Epidermal melanocyte (primary cell): ENCODE results near the gene BEND5.

Experiments used
- DNase-seq: peaks from one replicate; pipeline ENCODE4 v3.0.0; 2011; ENCODE audit warnings: low spot score; ENCODE audit not compliant: insufficient read length

The BEND5 gene, protein sequence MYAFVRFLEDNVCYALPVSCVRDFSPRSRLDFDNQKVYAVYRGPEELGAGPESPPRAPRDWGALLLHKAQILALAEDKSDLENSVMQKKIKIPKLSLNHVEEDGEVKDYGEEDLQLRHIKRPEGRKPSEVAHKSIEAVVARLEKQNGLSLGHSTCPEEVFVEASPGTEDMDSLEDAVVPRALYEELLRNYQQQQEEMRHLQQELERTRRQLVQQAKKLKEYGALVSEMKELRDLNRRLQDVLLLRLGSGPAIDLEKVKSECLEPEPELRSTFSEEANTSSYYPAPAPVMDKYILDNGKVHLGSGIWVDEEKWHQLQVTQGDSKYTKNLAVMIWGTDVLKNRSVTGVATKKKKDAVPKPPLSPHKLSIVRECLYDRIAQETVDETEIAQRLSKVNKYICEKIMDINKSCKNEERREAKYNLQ

GRCh38 chr1:48776393-48777218, at the start of gene BEND5:
Gene BEND5, minus strand, starts transcription at chr1:48776891. Its CDS starts 60 bp downstream, at chr1:48776831.
- peak; percentile 59 for DNase-seq

DNA sequence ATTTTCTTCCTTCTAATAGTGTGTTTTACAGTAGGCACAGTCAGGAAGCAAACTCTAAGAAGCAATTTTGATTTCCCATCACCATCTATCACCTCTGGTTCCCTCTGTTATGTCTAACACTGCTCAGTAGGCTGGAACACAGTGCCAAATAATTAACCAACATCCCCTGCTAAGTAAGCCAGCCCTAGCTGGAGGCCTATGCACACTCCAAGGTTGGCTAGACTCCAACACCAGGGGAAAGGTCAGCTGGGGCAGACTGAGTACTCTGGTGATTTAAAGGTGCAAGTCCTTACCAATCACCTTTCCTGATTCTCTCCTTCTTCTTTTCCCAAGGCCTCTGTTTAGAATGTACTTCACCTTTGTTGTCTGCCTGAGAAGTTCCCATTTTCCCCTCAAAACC, 46.5 kb upstream of the BEND5 start:
- DNase-seq = no peak

GRCh38 chr1:48820491-48820890, 43.8 kb upstream of the BEND5 start:
- no peak for DNase-seq

DNA sequence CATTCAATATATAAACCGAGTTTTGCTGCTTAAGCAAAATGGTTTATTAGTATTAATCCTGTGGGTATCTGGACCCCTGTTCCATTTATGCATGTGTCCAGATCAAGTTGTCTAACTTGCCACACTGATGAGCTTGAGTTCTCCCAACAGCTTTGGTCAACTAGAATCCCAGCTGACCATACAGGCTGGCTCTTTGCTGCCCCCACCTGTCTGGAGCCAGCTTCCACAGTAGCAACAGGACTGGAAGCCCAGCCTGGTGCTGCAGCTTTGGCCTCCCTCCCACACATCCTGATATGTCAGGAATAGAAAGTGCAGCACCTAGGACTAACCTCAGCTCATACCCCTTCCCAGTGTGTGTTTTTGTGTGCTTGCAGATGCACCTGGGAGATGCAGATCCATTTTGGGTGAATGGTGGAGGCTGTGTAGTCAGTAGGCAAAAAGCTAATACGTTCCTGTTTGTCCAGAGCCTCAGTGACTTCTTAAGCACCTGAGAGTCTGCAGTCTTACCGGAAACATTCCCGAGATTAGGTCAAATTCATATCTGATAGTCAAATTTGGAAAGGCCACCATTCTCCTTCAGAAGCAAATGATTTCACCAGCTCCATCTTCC, 40.9 kb upstream of the BEND5 start:
- DNase-seq = peak; percentile 53

- peak; percentile 24 for DNase-seq
Measured at GRCh38 chr1:48810740-48811139, 34.0 kb upstream of the BEND5 start.

DNA sequence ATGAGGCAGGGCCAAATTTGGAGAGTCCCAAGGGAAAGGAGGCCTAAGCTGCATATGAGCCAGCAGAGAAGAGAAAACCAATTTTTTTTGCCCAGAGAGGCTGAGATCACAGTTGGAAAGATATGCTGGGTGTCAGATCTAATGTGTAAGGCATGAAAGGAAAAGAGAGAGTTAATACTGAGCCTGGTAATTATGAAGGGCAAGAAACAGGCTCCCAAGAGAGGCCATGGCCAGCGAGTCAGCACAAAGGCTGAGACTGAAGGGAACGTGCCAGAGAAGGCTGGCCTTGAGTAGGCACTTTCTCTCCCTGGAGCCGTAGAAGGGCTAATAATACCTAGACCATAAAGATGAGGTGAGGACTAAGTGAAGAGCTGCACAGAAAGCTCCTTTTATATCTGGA, 31.8 kb upstream of the BEND5 start:
- no peak for DNase-seq

- DNase-seq = peak; percentile 32
Measured at GRCh38 chr1:48807554-48808260, 31.0 kb upstream of the BEND5 start.

DNA sequence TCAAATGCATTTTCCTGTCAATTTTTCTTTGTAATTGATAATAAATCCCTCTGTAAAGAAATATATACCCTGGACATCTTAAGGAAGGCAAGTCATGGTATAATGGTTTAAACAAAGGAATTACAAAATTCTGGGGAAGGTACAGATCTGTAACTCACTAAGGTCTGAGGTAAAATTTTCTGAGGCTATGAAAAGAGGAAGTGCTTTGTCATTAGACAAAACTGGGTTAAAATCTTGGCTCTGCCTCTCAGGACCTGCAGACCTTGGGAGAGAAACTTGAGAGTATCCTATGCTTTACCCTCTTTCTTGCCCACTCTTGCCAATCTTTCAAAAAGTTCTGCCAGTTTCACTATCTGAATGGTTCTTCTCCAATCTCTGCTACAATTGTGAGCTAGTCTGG, 26.8 kb upstream of the BEND5 start:
- no peak for DNase-seq

DNA sequence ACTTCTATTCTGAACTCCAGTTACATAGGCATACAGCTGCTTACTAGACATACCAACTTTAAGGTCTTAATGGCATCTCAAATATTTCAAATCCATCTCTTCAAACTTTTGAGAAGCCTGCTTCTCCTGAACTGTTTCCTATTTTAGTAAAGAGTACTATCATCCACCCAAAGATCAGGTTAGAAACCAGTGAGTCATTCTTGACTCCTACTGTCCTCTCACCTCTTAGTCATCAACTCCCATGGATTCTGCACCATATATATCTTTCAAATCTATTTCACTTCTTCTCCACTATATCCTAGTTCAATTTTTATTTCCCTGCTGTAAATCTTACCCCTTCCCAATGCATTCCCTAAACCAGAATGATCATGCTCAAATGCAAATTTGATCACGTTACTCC, 18.1 kb upstream of the BEND5 start:
- no peak for DNase-seq

DNA sequence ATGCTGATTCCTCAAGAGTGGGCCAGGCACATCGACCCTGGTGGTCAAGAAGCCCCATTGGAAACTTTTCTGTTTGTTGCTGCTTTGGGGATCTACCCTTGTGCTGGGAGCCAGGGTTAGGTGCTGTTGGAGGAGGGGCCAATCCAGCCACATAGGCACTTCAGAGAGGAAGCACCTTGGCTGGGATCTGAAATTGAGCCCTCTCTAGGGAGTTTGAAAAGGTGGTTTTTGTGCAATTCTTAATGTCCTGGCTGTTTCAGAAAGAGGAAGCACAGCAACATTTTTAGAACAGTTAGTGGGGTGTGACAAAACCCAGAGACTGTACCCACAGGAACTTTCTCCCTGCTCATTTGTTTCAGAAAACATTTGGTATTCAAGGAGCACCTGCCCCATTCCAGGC, 17.2 kb upstream of the BEND5 start:
- no peak for DNase-seq

GRCh38 chr1:48792961-48793360, 16.3 kb upstream of the BEND5 start:
- DNase-seq = peak; percentile 70

GRCh38 chr1:48790397-48790796, 13.7 kb upstream of the BEND5 start:
- no peak for DNase-seq

GRCh38 chr1:48789903-48790302, 13.2 kb upstream of the BEND5 start:
- no peak for DNase-seq

DNA sequence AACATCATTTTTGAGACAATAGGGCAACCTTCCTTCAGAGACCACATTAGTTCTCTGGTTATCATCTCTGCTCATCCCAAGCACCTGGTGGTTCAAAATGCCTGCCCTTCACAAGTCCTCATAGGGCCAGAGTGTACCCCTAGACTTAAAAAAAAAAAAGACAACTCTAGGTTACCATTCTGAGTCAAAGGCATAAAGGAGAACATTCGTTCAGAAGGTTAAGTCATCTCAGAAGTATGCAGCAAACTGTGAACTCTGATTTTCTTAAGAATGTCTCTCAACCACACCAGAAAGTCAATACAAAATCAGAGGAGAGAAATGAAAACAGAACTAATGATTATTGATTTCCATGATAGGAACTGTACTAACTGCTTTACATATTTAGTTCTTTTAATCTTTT, 9.2 kb upstream of the BEND5 start:
- DNase-seq = no peak

DNA sequence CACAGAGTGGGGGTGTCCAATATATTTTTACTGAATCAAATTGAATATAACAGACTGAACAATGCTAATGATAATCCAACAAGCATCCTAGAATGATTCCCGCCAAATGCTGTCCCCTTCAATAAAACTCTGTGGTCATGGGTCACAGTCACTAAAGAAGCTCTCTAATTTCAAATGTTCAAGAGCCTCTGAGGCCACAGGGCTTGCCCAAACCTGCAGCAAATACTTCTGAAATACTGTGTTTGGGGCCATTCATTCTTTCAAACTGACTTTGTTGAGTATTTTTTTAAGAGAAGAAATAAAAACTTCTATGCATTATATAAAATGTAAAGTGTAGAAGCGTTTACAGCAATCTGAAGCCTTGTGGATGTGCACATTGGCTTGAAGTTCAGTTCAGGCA, 7.6 kb upstream of the BEND5 start:
- DNase-seq = no peak

DNA sequence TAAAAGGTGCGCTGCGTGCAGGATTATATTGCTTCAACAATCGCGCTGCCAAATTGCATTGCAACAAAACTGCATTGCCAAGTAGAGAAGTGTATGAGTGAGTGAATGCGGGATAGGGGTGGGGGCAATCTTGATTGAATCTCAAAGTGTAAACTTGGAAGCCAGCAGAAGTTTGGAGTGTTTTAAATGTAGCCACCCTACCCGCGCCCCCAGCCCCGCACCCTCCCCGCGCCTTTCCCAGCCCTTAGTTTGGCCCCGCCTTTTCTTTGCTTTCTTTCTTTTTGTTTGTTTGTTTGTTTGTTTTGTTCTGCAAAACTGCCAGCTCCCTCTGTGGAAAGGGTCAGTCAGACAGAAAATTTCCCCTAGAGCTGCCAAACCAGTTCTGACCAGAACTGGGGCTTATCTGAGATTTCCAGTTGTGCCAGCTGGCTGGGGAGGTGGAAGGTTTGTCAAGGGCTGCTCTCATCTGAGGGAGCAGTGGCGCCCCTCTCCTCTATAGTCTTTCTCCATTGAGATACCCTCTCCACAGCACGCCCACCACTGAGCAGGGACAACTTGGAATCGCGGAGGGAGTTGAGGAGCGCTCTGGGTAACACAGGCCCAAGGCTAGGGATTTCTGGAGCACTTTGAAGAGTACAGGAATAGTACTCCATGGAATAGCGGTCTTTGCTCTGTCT, 666 bp upstream of the BEND5 start:
- DNase-seq = no peak

- DNase-seq = no peak
Measured at GRCh38 chr1:48775831-48776392, 779 bp downstream of the BEND5 start.

- DNase-seq = no peak
Measured at GRCh38 chr1:48773133-48773532, 3.6 kb downstream of the BEND5 start.

- DNase-seq = no peak
Measured at GRCh38 chr1:48772211-48772610, 4.5 kb downstream of the BEND5 start.

DNA sequence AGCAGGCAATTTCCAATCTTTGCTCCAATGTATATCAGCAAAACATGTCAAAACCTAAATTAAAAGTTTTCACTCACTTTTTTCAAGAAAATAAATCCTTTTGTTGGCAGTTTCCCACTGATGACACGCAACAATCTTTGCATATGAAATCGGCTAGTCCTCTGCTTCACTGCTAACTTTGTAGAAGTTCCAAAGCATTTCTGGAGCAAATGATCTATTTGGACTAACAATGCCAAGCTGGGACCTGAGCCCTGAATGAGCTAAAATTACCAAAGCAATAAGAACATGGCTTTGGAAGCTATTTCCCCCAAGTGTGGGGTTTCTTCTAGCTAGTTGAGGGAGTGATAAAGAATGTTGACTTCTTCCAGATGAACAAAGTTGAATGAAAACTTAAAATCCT, 5.1 kb downstream of the BEND5 start:
- no peak for DNase-seq
